Upper lobe of left lung (tissue), 6 donors: ENCODE results near the gene CTNNBL1. TPM values are rescaled to one million over a fixed set of nuclear protein-coding genes. Genes with fewer than 3 reads are reported as not detected.

Experiments used
- ATAC-seq, 2 donors: fragments of 200-7000 bp; cut with Tn5 transposase; one replicate each; pipeline ENCODE4 v1.9.1; 2022; ENCODE audit warnings: mild to moderate bottlenecking in 2 of 2, moderate library complexity in 2 of 2; ENCODE audit not compliant: low FRiP score in 2 of 2
- DNase-seq, 2 donors: peaks; one replicate each; pipeline ENCODE4 v3.0.0-alpha.2; 2019 to 2020
- H3K27ac ChIP-seq, 4 donors: fragments of 200-600 bp; sonication (generic); one replicate each; pipeline ENCODE4 v1.5.1; 2016 to 2019
- H3K27me3 ChIP-seq, 4 donors: fragments of 200-600 bp; sonication (generic); one replicate each; pipeline ENCODE4 v1.5.1; 2017 to 2019
- H3K36me3 ChIP-seq, 4 donors: fragments of 200-600 bp; sonication (generic); one replicate each; pipeline ENCODE4 v1.5.1; 2016 to 2019
- H3K4me1 ChIP-seq, 4 donors: fragments of 200-600 bp; sonication (generic); one replicate each; pipeline ENCODE4 v1.5.1; 2018 to 2019
- H3K4me3 ChIP-seq, 4 donors: fragments of 200-600 bp; sonication (generic); one replicate each; pipeline ENCODE4 v1.5.1; 2017 to 2019; ENCODE audit warnings: mild to moderate bottlenecking in 2 of 4, moderate library complexity in 1 of 4
- H3K9me3 ChIP-seq, 4 donors: fragments of 200-600 bp; sonication (generic); one replicate each; pipeline ENCODE4 v1.5.1; 2018 to 2019
- EP300 ChIP-seq, 4 donors: sonication (generic); formaldehyde crosslinking; IDR thresholded peaks; one replicate each; pipeline ENCODE4 v1.5.1; 2017; ENCODE audit warnings: antibody characterized with exemption in 4 of 4, control low read depth in 2 of 4
- POLR2A ChIP-seq, 4 donors: fragments of 450-650 bp; IDR thresholded peaks; one replicate each; pipeline ENCODE4 v1.5.1; 2016 to 2017; ENCODE audit warnings: antibody characterized with exemption in 4 of 4, mild to moderate bottlenecking in 2 of 4
- POLR2AphosphoS5 ChIP-seq, 2 donors: sonication (generic); formaldehyde crosslinking; IDR thresholded peaks; one replicate each; pipeline ENCODE4 v1.5.1; 2017; ENCODE audit warnings: antibody characterized with exemption in 2 of 2
- WGBS, 2 donors: methylation state at CpG; one replicate each; pipeline ENCODE4 v1.1.5; 2017 to 2018; 5-methylcytosine and 5-hydroxymethylcytosine counted together
- total RNA-seq, 6 donors: library from RNA; depleted of rRNA in 4 of 6; stranded (reverse); fragments of >200 nt in 4 of 6; gene quantifications; one replicate each; pipeline versions ENCODE4 v1.1.0 to v1.2.1, GENCODE V29; 2016 to 2021
- TF ChIP-seq, protein P1 (sequence below), 6 experiments: fragments of 450-650 bp in 4 of 6; fragments of 200-600 bp in 2 of 6; sonication (generic) in 2 of 6; IDR thresholded peaks; one replicate each; pipeline ENCODE4 v1.5.1; 2016 to 2019; ENCODE audit warnings: antibody characterized with exemption in 6 of 6
- donor health status: DM: no; HTN: no; CAD: no; lungs with moderate emphysema.
- donor health status: DM: no; HTN: yes; CAD: no; lungs with severe emphysema.

Gene CTNNBL1
- total RNA-seq, 6 donors from 2014 or later: 25.1 to 61.0 (median 29.1) TPM

- no peaks in the 10 kb centered on the region for H3K27me3 ChIP-seq
- no peak overlapping the region for H3K4me3 ChIP-seq
- peaks cover 3 to 79% (median 21%) of the 10 kb centered on the region in 4 donors for H3K36me3 ChIP-seq
- DNase-seq (no peak), ATAC-seq (no peak)
- no peak overlapping the region for H3K27ac ChIP-seq
- no peaks in the 10 kb centered on the region for H3K4me1 ChIP-seq
- no peaks in the 10 kb centered on the region for H3K9me3 ChIP-seq
- whole genome bisulfite sequencing, 2 donors: 82 to 85% methylated on average over 10 of the region's 10 CpGs
- no peak for TF ChIP-seq POLR2A (IDR thresholded peaks at IDR 0.05)
- no peak for TF ChIP-seq POLR2AphosphoS5 (IDR thresholded peaks at IDR 0.05)
- no peak for TF ChIP-seq EP300 (IDR thresholded peaks at IDR 0.05)
- TF ChIP-seq, protein P1, sequence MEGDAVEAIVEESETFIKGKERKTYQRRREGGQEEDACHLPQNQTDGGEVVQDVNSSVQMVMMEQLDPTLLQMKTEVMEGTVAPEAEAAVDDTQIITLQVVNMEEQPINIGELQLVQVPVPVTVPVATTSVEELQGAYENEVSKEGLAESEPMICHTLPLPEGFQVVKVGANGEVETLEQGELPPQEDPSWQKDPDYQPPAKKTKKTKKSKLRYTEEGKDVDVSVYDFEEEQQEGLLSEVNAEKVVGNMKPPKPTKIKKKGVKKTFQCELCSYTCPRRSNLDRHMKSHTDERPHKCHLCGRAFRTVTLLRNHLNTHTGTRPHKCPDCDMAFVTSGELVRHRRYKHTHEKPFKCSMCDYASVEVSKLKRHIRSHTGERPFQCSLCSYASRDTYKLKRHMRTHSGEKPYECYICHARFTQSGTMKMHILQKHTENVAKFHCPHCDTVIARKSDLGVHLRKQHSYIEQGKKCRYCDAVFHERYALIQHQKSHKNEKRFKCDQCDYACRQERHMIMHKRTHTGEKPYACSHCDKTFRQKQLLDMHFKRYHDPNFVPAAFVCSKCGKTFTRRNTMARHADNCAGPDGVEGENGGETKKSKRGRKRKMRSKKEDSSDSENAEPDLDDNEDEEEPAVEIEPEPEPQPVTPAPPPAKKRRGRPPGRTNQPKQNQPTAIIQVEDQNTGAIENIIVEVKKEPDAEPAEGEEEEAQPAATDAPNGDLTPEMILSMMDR (IDR thresholded peaks at IDR 0.05): no peak
Observed at GRCh38 chr20:37845241-37845681, 151.4 kb downstream of the CTNNBL1 start.

- H3K36me3 ChIP-seq: peaks cover 3 to 73% (median 23%) of the 10 kb centered on the region in 4 donors
Observed at GRCh38 chr20:37845878-37846277, 152.0 kb downstream of the CTNNBL1 start.

DNA sequence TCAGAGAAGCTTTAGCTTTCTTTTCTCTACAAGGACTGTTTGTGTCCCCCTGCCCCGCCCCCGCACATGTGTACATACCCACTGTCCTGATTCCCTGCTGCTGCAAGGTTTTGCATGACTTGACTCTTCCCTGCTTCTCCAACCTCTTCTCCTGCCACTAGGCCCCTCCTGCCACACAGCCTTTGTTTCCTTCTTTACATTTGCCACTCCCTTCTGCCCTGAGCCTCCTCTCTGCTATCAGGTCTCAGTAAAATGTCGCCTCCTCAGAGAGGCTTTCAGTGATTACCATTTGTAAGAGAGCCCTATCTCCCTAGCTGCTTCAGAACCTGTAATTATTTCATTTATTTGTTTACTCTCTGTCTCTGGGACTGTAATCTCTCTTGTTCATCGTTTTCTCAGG, 152.7 kb downstream of the CTNNBL1 start:
- no peak for DNase-seq
- 86 to 90% methylated on average over 4 of the region's 4 CpGs for WGBS, 2 donors
- Histone ChIP-seq H3K9me3 (no peaks in the 10 kb centered on the region), H3K27ac (no peak overlapping the region), H3K4me1 (no peaks in the 10 kb centered on the region), H3K4me3 (no peak overlapping the region), H3K36me3 (peaks cover 3 to 68% (median 23%) of the 10 kb centered on the region in 4 donors), H3K27me3 (no peaks in the 10 kb centered on the region)
- no peak for ATAC-seq
- TF ChIP-seq POLR2A (IDR thresholded peaks at IDR 0.05) (no peak), EP300 (IDR thresholded peaks at IDR 0.05) (no peak), POLR2AphosphoS5 (IDR thresholded peaks at IDR 0.05) (no peak)
- TF ChIP-seq, protein P1 (IDR thresholded peaks at IDR 0.05): no peak

More at GRCh38 chr20:37845878-37846277, 152.0 kb downstream of the CTNNBL1 start:
- TF ChIP-seq, protein P1 (IDR thresholded peaks at IDR 0.05): no peak
- TF ChIP-seq EP300 (IDR thresholded peaks at IDR 0.05): no peak
- ATAC-seq (no peak), DNase-seq (no peak)
- H3K4me3 ChIP-seq: no peak overlapping the region
- H3K27ac ChIP-seq: no peak overlapping the region
- H3K27me3 ChIP-seq: no peaks in the 10 kb centered on the region
- WGBS, 2 donors: 94% methylated on average over 5 of the region's 5 CpGs
- H3K9me3 ChIP-seq: no peaks in the 10 kb centered on the region
- H3K4me1 ChIP-seq: no peaks in the 10 kb centered on the region

DNA sequence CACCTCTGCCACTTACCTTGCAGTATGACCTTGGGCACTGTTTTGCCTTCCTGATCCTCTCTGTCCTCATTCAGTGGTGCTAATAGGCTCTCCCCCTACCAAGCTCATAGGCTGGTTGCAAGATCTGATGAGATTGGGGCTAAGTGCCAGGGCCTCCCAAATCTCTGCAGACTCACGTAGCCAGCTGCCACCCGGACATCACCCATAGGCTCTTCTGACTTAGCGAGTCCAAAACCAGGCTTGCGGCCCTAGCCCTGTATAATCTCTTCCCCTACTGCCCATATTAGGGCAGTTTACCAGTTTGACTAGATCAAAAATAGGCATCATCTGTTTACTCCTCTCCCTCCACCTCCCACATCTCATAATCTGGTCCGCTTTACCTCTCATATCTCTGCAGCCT, 154.9 kb downstream of the CTNNBL1 start:
- H3K9me3 ChIP-seq: no peaks in the 10 kb centered on the region
- H3K27ac ChIP-seq: no peak overlapping the region
- TF ChIP-seq EP300 (IDR thresholded peaks at IDR 0.05): no peak
- TF ChIP-seq POLR2A (IDR thresholded peaks at IDR 0.05): no peak
- TF ChIP-seq, protein P1 (IDR thresholded peaks at IDR 0.05): no peak
- TF ChIP-seq POLR2AphosphoS5 (IDR thresholded peaks at IDR 0.05): no peak
- H3K36me3 ChIP-seq: peaks cover 0 to 69% (median 13%) of the 10 kb centered on the region in 4 donors
- no peak for DNase-seq
- H3K4me3 ChIP-seq: no peak overlapping the region
- 69 to 78% methylated on average over 4 to 5 of the region's 5 CpGs for WGBS, 2 donors
- H3K4me1 ChIP-seq: no peaks in the 10 kb centered on the region
- ATAC-seq: no peak
- H3K27me3 ChIP-seq: no peaks in the 10 kb centered on the region

- H3K4me3 ChIP-seq: no peak overlapping the region
- ATAC-seq: no peak
- H3K36me3 ChIP-seq: peaks cover 0 to 67% (median 13%) of the 10 kb centered on the region in 4 donors
- H3K27me3 ChIP-seq: no peaks in the 10 kb centered on the region
- H3K9me3 ChIP-seq: no peaks in the 10 kb centered on the region
- no peak for DNase-seq
- no peaks in the 10 kb centered on the region for H3K4me1 ChIP-seq
- H3K27ac ChIP-seq: no peak overlapping the region
- 96% methylated on average over 9 of the region's 9 CpGs for WGBS, 2 donors
- TF ChIP-seq POLR2AphosphoS5 (IDR thresholded peaks at IDR 0.05) (no peak), POLR2A (IDR thresholded peaks at IDR 0.05) (no peak), EP300 (IDR thresholded peaks at IDR 0.05) (no peak)
- TF ChIP-seq, protein P1 (IDR thresholded peaks at IDR 0.05): no peak
Observed at GRCh38 chr20:37849156-37849555, 155.3 kb downstream of the CTNNBL1 start.
